Neural progenitor cell (in vitro differentiated cells): Measurements from ENCODE around the gene INHA. TPM values are rescaled to one million over a fixed set of nuclear protein-coding genes. Genes with fewer than 3 reads are reported as not detected.

Experiments
- DNase-seq: peaks from one replicate; pipeline ENCODE4 v3.0.0-alpha.2; 2016; ENCODE audit warnings: low spot score
- H2AFZ ChIP-seq: fragments of 200-600 bp; sonication (generic); replicated peaks from 2 replicates; pipeline ENCODE4 v1.6.1; 2016; ENCODE audit warnings: antibody characterized with exemption
- H3F3A ChIP-seq: fragments of 200-600 bp; sonication (generic); 2 replicates; pipeline ENCODE4 v1.6.1; 2016; ENCODE audit warnings: antibody characterized with exemption, low read depth
- H3K27ac ChIP-seq: fragments of 200-600 bp; sonication (generic); 2 replicates; pipeline ENCODE4 v1.5.1; 2016; ENCODE audit warnings: mild to moderate bottlenecking
- H3K27me3 ChIP-seq: fragments of 200-600 bp; sonication (generic); 2 replicates; pipeline ENCODE4 v1.6.1; 2016; ENCODE audit warnings: mild to moderate bottlenecking, moderate library complexity
- H3K36me3 ChIP-seq: fragments of 200-600 bp; sonication (generic); 2 replicates; pipeline ENCODE4 v1.5.1; 2016
- H3K4me1 ChIP-seq: fragments of 200-600 bp; sonication (generic); 2 replicates; pipeline ENCODE4 v1.6.1; 2016; ENCODE audit warnings: mixed run types
- H3K4me2 ChIP-seq: fragments of 200-600 bp; sonication (generic); 2 replicates; pipeline ENCODE4 v1.6.1; 2016
- H3K4me3 ChIP-seq: fragments of 200-600 bp; sonication (generic); 2 replicates; pipeline ENCODE4 v1.5.1; 2016
- H3K79me2 ChIP-seq: fragments of 200-600 bp; sonication (generic); 2 replicates; pipeline ENCODE4 v1.6.1; 2016; ENCODE audit warnings: low read depth
- H3K9ac ChIP-seq: fragments of 200-600 bp; sonication (generic); 2 replicates; pipeline ENCODE4 v1.6.1; 2016
- H3K9me3 ChIP-seq: fragments of 200-600 bp; sonication (generic); 2 replicates; pipeline ENCODE4 v1.5.1; 2016; ENCODE audit warnings: low read depth
- H4K20me1 ChIP-seq: fragments of 200-600 bp; sonication (generic); 2 replicates; pipeline ENCODE4 v1.6.1; 2016; ENCODE audit warnings: low read depth
- H3K27ac Mint-ChIP-seq: 3 replicates; pipeline ENCODE4 v1.8.0; 2021; ENCODE audit warnings: mixed read lengths
- H3K27me3 Mint-ChIP-seq: 2 replicates; pipeline ENCODE4 v1.8.0; 2022; ENCODE audit warnings: low read depth, mild to moderate bottlenecking, inconsistent platforms, moderate library complexity, mixed read lengths; ENCODE audit not compliant: insufficient read depth
- H3K36me3 Mint-ChIP-seq: 3 replicates; pipeline ENCODE4 v1.8.0; 2021; ENCODE audit warnings: mixed read lengths
- H3K4me1 Mint-ChIP-seq: 3 replicates; pipeline ENCODE4 v1.8.0; 2021; ENCODE audit warnings: mixed read lengths
- H3K4me3 Mint-ChIP-seq: 3 replicates; pipeline ENCODE4 v1.8.0; 2021; ENCODE audit warnings: mild to moderate bottlenecking, moderate library complexity, mixed read lengths
- H3K9me3 Mint-ChIP-seq: 3 replicates; pipeline ENCODE4 v1.8.0; 2020; ENCODE audit warnings: mixed read lengths
- CTCF ChIP-seq: fragments of 200-600 bp; sonication (generic); IDR thresholded peaks from 2 replicates; pipeline ENCODE4 v1.5.1; 2017; ENCODE audit warnings: antibody characterized with exemption, mild to moderate bottlenecking
- EZH2 ChIP-seq: fragments of 200-600 bp; sonication (generic); IDR thresholded peaks from 2 replicates; pipeline ENCODE4 v1.6.1; 2017; ENCODE audit warnings: antibody characterized with exemption, mild to moderate bottlenecking, moderate library complexity
- EZH2phosphoT487 ChIP-seq: fragments of 200-600 bp; sonication (generic); IDR thresholded peaks from 2 replicates; pipeline ENCODE4 v1.6.1; 2017; ENCODE audit warnings: antibody characterized with exemption
- total RNA-seq: library from RNA; depleted of rRNA; stranded (reverse); fragments of >200 nt; gene quantifications from 2 replicates; pipeline ENCODE4 v1.2.3, GENCODE V29; 2015; ENCODE audit warnings: low replicate concordance

The INHA gene, protein sequence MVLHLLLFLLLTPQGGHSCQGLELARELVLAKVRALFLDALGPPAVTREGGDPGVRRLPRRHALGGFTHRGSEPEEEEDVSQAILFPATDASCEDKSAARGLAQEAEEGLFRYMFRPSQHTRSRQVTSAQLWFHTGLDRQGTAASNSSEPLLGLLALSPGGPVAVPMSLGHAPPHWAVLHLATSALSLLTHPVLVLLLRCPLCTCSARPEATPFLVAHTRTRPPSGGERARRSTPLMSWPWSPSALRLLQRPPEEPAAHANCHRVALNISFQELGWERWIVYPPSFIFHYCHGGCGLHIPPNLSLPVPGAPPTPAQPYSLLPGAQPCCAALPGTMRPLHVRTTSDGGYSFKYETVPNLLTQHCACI
- total RNA-seq, result 0.31 TPM in 1 of 2 replicates, not detected in the other

GRCh38 chr2:219572237-219573001, at the start of gene INHA:
Gene INHA (plus strand): TSS chr2:219572310. CDS start chr2:219572375, 65 bp downstream.
- TF ChIP-seq EZH2 (no peak), EZH2phosphoT487 (no peak), CTCF (no peak)
- peaks cover 27% of the 10 kb centered on the region for H3K4me1 ChIP-seq
- H3F3A ChIP-seq, result peaks cover 26% of the 10 kb centered on the region
- peaks cover 17% of the 10 kb centered on the region for H3K27me3 ChIP-seq
- H3K27me3 Mint-ChIP-seq, result peaks cover 11% of the 10 kb centered on the region
- H3K4me2 ChIP-seq, result peak within 1 kb of the TSS; percentile 93
- H3K27ac ChIP-seq, result no peak within 1 kb of the TSS
- peak within 1 kb of the TSS; percentile 55 for H2AFZ ChIP-seq
- H3K36me3 ChIP-seq, result no peaks in the 10 kb centered on the region
- no peaks in the 10 kb centered on the region for H3K9me3 Mint-ChIP-seq
- H3K4me3 Mint-ChIP-seq, result peak within 1 kb of the TSS; percentile 76
- peaks cover 19% of the 10 kb centered on the region for H4K20me1 ChIP-seq
- peak within 1 kb of the TSS; percentile 70 for H3K27ac Mint-ChIP-seq
- DNase-seq, result no peak
- H3K4me1 Mint-ChIP-seq, result peaks cover 52% of the 10 kb centered on the region
- H3K4me3 ChIP-seq, result peak within 1 kb of the TSS; percentile 69
- no peaks in the 10 kb centered on the region for H3K9me3 ChIP-seq
- H3K36me3 Mint-ChIP-seq, result peaks cover 11% of the 10 kb centered on the region
- peaks cover 10% of the 10 kb centered on the region for H3K79me2 ChIP-seq
- no peak within 1 kb of the TSS for H3K9ac ChIP-seq

GRCh38 chr2:219523031-219523671, 49.0 kb upstream of the INHA start:
- H3K79me2 ChIP-seq, result no peaks in the 10 kb centered on the region
- peaks cover 36% of the 10 kb centered on the region for H3K27me3 Mint-ChIP-seq
- no peaks in the 10 kb centered on the region for H3K36me3 ChIP-seq
- H3K4me3 Mint-ChIP-seq, result peak overlapping the region; percentile 57
- H4K20me1 ChIP-seq, result peaks cover 15% of the 10 kb centered on the region
- H3K36me3 Mint-ChIP-seq, result no peaks in the 10 kb centered on the region
- H2AFZ ChIP-seq, result peak overlapping the region; percentile 70
- peaks cover 56% of the 10 kb centered on the region for H3F3A ChIP-seq
- H3K9me3 Mint-ChIP-seq, result no peaks in the 10 kb centered on the region
- no peak overlapping the region for H3K27ac Mint-ChIP-seq
- peak overlapping the region; percentile 80 for H3K4me2 ChIP-seq
- no peak overlapping the region for H3K27ac ChIP-seq
- TF ChIP-seq EZH2phosphoT487, result no peak
- TF ChIP-seq EZH2, result no peak
- peak; percentile 45 for TF ChIP-seq CTCF
- peak; percentile 57 for DNase-seq
- H3K4me1 ChIP-seq, result peaks cover 69% of the 10 kb centered on the region
- no peak overlapping the region for H3K9ac ChIP-seq
- H3K4me3 ChIP-seq, result peak overlapping the region; percentile 40
- H3K9me3 ChIP-seq, result no peaks in the 10 kb centered on the region
- H3K4me1 Mint-ChIP-seq, result peaks cover 72% of the 10 kb centered on the region
- H3K27me3 ChIP-seq, result peaks cover 31% of the 10 kb centered on the region

- Mint-ChIP-seq H3K36me3 (no peaks in the 10 kb centered on the region), H3K4me1 (peaks cover 74% of the 10 kb centered on the region), H3K27ac (peak overlapping the region; percentile 11), H3K9me3 (no peaks in the 10 kb centered on the region), H3K27me3 (peaks cover 33% of the 10 kb centered on the region), H3K4me3 (no peak overlapping the region)
- Histone ChIP-seq H3F3A (peaks cover 52% of the 10 kb centered on the region), H3K79me2 (no peaks in the 10 kb centered on the region), H4K20me1 (peaks cover 15% of the 10 kb centered on the region), H3K36me3 (no peaks in the 10 kb centered on the region), H3K9me3 (no peaks in the 10 kb centered on the region), H3K4me2 (no peak overlapping the region), H2AFZ (no peak overlapping the region), H3K27ac (no peak overlapping the region), H3K4me3 (no peak overlapping the region), H3K4me1 (peaks cover 69% of the 10 kb centered on the region), H3K27me3 (peaks cover 48% of the 10 kb centered on the region), H3K9ac (no peak overlapping the region)
- DNase-seq, result no peak
- TF ChIP-seq CTCF, result no peak
- TF ChIP-seq EZH2, result no peak
- TF ChIP-seq EZH2phosphoT487, result no peak
Observed at GRCh38 chr2:219524817-219525216, 47.3 kb upstream of the INHA start.
